CD4-positive, alpha-beta T cell treated with Interleukin-10 for 1 hour (primary cell): ENCODE data around the gene WDR46.

Source experiments
- DNase-seq: peaks from one replicate; pipeline ENCODE4 v3.0.0-alpha.2; 2020

The WDR46 gene

DNA sequence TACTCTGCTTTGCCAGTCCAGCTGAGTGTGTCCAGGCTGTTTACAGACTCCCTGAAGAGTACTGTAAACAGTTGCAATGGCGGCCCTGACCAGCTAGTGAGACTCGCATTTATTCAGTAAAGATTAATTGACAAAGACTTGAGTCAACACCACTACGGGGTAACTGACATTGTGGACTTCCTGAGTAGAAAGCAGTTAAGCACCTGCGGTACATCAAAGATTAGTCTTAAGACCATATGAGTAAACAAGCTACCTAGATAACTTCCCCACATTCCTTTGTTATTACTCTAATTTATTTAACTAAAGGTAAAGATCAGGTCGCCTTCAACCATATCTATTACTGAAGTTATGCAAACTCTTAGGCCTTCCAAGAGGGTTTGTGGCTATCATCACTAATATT lies 30.0 kb downstream of the WDR46 start:
- DNase-seq: no peak

DNA sequence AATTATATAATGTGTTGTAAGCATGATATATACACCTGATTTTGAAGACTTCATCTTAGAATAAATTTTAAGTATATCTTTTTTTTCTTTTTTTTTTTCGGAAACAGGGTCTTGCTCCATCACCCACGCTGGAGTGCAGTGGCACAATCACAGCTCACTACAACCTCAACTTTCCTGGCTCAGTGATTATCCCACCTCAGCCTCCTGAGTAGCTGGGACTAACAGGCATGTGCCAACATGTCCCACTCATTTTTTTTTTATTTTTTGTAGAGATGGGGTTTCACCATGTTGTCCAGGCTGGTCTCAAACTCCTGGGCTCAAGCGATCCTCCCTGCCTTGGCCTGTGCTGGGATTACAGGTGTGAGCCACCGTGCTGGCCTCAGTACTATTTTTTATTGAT lies 34.4 kb downstream of the WDR46 start:
- DNase-seq: no peak

DNA sequence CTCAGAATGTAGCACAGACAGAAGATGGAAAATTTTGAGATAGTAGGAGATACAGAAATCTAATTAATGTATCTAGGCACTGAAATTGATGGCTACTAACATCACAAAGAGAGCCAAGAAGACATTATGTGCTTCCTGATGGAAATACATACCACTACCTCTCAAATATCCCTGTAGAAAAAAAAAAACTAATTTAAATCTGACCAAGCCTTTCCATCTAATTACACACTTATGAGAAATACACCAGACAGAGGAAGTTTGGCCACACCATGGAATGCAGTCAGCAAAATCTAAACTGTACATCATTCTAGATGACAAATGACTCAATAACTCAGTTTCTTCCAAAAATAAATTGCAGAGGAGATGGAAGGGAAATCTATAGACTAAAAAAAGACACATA lies 36.3 kb downstream of the WDR46 start:
- DNase-seq: no peak

DNA sequence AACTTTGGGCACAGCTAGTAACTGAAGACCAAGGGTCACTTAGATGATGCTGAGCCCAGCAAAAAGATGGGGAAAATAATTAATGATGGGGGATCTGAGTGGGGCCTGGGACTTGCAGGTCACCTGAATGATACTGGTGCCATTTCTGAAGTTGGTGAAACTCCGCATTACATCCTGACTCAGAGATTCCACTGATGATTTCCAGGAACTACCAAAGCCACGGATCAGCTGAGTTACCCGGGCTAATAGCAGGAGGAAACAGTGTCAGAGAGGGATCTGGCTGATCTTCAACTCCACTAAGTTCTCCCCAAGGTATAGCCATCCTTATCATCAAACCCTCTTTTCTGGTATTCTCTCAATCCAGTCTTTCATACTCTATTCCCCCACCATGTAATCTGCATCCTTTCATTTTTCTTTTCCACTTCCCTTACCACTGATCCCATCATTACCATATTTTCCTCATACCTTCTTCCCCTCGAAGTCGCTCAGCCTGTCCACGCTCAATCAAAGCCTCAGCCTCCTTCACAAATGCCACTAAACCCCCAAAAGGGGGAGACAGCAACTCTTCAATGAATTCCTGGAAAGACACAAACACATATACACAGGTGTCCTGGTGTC lies 37.5 kb downstream of the WDR46 start:
- DNase-seq: no peak

DNA sequence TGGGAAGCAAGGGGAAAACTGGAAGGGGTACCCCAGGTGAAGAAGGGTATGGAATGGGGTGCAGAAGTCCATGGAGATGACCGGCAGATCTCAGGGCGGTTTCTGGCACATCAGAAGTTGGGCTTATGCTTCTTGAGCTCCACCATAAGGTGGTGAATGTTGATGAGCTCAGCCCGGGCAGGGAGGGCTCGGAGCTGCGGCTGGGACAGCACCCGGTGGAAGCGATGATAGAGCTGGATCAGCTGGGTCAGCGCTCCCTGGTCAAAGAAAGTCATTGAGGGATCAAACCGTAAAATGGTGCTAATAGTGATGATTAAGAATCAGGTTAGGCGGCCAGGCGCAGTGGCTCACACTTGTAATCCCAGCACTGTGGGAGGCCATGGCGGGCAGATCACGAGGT lies 38.3 kb downstream of the WDR46 start:
- no peak for DNase-seq

DNA sequence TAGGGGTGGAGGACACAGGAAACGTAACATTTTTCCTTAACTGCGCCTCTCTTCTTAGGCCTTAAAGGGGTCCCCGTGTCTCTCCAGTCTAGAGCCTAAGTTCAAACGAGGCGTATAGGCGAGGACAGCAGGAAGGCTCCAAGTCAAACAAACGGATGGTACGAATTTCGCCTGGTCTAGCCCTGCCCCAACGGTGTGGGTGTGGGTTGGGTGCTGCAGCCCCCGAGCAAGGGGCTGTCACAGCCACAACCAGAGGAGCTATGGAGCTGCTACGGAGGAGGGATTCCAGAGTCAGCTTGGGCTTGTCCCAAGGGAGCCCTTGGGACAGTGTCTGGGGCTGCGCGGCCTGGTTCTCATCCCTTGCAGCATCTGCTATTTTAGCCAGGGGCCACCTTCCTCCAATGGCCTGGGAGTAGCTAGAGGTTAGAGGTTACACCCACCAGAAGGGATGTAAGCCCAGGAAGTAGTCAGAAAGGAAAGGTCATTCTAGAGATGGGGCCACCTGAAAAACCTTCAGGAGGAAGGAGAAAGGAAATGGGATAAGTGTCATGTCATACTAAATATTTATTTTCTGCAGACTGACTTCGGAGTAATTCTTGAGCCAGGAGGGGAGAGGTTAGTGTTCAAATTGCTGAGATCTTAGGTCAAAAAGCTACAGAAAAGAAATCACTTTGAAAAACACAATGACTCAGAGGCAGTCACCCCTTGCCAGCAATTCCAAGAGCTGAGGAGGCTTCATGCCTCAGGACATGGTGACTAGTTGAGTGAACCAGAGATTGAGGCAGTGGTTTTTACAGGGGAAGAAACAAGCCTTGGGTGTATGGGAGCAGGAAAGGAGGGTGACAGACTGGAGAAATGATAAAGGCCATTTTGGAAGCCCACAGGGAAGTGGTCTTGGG lies 39.1 kb downstream of the WDR46 start:
- DNase-seq: no peak

DNA sequence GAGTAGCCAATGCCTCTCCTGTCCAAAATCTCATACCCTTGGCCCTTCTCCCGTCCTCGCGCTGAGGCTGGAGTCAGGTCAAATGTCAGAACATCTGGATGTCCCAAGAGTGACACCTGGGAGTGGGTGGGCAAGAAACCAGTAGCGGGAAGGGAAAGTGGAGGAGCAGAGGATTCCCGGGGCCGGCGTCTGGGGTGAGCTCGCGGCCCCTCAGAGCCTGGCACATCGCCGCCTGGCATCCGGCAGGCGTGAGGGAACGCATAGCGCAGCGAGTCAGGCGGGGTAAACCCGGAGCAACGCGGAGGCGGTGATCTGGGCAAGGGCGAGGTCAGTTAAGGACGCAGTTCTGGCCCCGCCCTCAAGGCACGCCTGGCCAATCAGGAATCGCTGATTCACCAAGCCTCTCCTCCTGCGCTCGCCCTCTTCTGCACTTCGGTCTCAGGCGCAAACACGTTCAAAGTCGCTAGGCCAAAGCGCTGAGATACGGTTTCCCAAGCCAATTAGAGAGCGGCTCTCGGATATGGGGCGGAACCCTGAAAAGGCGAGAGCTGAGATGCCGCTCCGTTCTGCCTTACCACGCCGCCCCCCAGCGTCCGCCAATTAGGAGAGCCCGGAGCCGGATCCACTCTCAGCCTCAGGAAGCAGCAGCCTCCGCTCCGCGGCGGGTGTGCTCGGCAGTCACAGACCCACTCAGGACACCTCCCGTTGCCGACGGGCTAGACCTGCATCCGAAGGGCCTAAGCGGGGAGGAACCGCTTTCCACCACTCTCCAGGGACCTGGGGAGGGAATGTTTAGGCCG lies 39.9 kb downstream of the WDR46 start:
- DNase-seq: peak; percentile 99

DNA sequence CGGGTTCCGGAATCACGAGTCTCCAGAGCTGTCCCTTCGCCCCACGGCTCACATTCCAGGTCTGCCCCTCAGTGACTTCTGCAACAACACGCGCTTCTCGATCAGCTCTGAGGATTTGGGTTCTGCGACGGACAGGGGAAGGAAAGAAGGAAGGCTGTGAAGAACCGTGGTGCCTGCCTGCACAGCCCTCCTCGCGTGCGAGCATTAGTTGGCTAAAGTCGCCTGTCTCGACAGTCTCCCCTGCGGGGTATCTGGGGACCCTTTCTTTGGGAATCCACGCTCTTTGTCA lies 40.5 kb downstream of the WDR46 start:
- no peak for DNase-seq

DNA sequence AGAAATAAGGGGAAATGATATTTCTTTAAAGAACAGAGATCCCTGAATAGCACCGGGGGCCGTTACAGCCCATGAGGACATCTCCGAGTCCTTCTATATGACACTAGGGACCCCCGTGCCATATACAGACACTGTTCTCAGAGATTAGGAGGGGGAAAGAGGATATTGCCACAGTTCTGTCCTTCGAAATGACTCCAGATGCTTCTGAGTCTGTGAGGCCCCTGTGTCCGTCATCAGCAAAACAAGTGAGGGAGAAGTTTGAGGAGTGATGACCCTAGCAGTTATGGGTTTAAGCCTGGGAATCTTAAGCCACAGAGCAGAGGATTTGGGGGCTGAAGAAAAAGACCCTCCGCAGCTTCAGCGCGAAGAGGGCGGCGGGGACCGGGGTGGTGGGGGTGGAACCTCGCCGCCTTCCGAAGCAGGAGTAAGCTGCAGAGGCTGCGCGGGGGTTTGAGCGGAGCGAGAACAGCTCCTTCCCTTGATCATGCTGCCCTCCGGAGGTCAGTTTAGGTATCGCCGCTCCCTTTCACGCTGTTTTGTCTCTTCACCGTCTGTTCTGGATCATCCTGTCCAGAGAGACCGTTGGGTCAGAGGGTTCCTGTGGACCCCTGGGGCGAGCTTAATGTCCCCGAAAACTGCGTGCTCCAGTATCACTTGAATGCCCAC lies 40.9 kb downstream of the WDR46 start:
- peak; percentile 91 for DNase-seq

DNA sequence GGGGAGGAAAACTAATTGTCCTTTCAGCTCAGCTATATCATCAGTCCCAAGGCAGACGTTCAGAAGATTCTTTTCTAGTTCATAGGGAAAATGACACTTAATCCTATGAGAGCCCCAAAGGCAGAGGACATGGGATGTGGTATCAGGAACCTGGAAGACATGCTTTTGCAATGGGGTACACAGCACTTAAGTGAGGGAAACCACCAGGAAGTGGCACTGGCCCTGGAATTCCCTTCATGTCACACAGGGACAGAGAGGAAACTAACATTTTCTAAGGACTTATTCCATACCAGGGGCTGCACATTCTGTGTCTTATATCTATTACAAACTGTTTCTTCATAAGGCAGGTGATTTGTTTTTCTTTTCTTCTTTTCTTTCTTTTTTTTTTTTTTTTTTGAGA lies 45.6 kb downstream of the WDR46 start:
- no peak for DNase-seq

DNA sequence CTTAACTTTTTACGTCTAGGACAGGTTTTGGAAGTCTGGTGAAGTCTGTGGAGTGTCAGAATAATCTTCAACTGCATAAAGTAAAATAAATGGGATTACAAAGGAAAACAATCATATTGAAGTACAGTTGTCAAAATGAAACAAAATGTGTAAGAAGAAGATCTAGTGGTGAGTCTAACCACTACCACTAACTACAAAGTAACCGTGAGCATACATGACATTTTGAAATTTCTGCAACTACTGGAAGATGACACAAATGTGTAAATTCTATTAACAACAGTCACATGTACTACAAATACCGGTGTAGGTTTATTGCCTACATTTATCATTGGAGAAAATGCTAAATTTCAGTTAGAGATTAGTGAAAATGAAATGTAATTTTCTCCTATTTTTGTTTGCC lies 47.1 kb downstream of the WDR46 start:
- no peak for DNase-seq

DNA sequence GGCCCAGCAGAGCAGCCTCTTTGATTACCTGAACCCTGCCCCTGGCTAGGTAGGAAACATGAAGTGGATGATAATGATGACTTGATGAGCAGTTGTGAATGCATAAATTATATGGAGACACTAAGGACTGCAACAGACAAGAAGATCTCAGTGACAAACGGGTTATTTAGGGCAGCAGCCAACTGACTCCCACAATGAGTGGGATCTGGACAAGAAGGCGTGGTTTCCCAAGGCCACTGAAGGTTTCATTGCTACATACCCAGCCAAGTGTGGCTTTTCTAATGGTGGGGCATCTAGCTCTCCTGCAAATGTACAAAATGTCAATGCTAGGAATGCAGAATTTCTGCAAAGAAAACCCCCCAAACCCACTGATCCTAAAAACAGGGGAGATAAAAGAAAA lies 51.3 kb downstream of the WDR46 start:
- no peak for DNase-seq

DNA sequence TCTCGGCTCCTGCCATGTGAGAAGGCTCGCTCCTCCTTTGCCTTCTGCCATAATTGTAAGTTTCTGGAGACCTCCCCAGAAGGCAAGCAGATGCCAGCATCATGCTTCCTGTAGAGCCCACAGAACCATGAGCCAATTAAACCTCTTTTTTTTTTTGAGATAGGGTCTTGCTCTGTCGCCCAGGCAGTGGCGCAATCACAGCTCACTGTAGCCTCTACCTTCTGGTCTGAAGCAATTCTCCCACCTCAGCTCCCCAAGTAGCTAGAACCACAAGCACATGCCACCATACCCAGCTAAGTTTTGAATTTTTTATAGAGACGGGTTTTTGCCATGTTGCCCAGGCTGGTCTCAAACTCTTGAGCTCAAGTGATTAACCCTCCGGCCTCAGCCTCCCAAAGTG lies 52.2 kb downstream of the WDR46 start:
- DNase-seq: no peak

DNA sequence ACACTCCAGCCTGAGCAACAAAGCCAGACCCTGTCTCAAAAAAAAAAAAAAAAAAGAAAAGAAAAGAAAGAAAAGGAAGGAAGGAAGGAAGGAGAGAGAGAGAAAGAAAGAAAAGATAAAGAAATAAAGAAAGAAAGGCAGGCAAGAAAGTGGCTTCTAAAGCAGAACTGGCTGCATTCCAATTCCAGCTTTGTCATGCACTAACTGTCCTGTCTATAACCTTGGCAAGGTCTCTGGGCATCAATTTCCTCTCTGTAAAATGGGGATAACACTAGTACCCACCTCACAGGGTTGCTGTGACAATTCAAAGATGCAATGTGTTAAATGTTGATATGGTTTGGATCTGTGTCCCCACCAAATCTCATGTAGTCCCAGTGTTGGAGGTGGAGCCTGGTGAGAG lies 52.7 kb downstream of the WDR46 start:
- no peak for DNase-seq

DNA sequence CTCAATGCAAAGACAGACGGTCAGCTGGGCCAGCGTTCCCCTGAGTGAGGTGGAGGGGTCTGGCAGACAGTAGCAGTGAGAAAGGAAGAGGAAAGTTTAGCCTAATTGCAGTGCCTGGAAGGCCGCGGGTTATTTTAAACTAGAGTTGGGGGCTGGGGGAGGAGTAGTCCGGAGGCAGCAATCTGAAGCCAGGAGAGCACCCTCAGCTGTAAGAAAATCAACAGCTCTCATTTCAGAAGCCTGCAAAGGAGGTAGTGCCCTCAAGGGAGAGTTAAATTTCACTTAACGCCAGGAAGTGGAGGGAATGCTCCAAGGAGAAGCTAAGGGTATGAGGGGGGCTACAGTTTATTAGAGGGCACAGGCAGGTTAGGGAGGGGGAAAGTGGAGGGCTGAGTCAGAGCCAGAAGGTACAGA lies 53.8 kb downstream of the WDR46 start:
- DNase-seq: no peak
